Fibroblast of lung (primary cell): ENCODE measurements around the gene PARS2.

ENCODE experiments used
- EZH2 ChIP-seq: IDR thresholded peaks from 2 replicates; pipeline ENCODE4 v1.5.1; 2012; ENCODE audit warnings: low read length, control low read depth, mild to moderate bottlenecking; ENCODE audit errors: missing control alignments
- TF ChIP-seq, protein P1 (sequence below), 2 donors: IDR thresholded peaks in 1 of 2; conservative IDR thresholded peaks in 1 of 2; 1 replicate in 1 of 2; 2 replicates in 1 of 2; pipeline ENCODE4 v1.5.1; 2011 to 2012; ENCODE audit warnings: low read length in 2 of 2, control low read depth in 1 of 2, inconsistent platforms in 1 of 2, low read depth in 1 of 2, mild to moderate bottlenecking in 1 of 2

DNA sequence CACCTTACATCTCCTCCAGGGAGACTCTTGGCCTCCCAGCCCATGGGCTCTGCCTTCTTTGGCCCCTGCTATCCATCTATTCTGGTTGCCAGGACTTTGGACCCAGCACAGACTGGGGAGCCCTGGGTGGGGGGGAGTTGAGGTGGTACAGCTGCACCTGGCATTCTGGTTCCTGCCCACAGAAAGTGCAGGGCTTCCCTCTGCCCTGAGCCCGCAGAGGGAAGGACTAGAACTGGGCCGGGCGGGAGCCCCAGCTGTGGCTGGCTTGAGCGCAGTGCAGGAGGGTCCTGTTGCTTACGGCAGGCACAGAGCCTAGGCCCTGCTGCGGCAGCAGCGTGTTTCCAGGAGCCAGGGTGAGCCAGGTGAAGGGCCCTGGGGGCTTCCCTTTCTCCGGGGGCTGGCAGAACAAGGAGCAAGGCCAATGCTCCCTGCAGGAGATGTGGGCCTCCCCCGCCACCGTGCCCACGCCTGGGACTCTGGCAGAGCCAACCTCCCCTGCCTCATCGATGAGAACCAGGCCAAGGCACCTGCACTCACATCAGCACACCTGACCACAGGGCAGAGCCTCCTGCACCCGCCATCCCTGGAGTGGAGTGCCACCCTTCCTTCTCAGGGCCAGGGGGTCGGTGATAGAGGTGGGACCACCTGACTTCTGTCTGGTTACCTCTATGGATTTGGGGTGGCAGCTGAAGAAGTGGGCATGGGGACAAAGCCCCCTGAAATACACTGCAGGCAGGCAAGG is 16.1 kb downstream of the PARS2 start:
- TF ChIP-seq EZH2, result no peak
- TF ChIP-seq, protein P1, sequence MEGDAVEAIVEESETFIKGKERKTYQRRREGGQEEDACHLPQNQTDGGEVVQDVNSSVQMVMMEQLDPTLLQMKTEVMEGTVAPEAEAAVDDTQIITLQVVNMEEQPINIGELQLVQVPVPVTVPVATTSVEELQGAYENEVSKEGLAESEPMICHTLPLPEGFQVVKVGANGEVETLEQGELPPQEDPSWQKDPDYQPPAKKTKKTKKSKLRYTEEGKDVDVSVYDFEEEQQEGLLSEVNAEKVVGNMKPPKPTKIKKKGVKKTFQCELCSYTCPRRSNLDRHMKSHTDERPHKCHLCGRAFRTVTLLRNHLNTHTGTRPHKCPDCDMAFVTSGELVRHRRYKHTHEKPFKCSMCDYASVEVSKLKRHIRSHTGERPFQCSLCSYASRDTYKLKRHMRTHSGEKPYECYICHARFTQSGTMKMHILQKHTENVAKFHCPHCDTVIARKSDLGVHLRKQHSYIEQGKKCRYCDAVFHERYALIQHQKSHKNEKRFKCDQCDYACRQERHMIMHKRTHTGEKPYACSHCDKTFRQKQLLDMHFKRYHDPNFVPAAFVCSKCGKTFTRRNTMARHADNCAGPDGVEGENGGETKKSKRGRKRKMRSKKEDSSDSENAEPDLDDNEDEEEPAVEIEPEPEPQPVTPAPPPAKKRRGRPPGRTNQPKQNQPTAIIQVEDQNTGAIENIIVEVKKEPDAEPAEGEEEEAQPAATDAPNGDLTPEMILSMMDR (conservative IDR thresholded peaks at IDR 0.05 in 1 of 2, IDR thresholded peaks at IDR 0.05 in 1 of 2; ENCODE audit: low read depth in 1 of 2, low read length in 2 of 2), result no peak
